ENCODE measurements around the gene IL1RAPL1.

IL1RAPL1 gene

DNA sequence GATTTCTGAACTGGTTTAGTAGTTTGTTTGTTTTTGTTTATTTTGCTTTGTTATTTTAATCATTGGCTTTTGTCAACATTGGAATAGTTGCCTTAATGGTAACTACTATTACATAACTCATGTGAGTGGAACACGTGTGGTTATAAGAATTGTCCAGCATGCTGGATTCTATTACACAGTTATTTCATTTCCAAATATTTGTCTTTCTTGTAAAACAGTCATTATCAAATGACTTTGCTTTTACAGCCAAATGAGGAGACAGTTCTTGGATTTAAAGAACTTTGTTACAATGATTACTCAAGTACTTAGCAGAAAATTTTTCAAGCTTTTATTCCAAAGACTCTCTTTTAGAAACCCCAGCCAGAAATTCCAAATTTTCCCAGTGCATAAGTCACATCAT lies 1112.0 kb downstream of the IL1RAPL1 start:
- DNase-seq: no peak
- Histone ChIP-seq H3K36me3 (no peaks in the 10 kb centered on the region), H3K27me3 (no peaks in the 10 kb centered on the region), H3K4me1 (no peaks in the 10 kb centered on the region), H3K4me3 (ENCODE audit: low read depth, low read length) (no peak overlapping the region), H3K9me3 (no peaks in the 10 kb centered on the region)
- TF ChIP-seq, protein P1, sequence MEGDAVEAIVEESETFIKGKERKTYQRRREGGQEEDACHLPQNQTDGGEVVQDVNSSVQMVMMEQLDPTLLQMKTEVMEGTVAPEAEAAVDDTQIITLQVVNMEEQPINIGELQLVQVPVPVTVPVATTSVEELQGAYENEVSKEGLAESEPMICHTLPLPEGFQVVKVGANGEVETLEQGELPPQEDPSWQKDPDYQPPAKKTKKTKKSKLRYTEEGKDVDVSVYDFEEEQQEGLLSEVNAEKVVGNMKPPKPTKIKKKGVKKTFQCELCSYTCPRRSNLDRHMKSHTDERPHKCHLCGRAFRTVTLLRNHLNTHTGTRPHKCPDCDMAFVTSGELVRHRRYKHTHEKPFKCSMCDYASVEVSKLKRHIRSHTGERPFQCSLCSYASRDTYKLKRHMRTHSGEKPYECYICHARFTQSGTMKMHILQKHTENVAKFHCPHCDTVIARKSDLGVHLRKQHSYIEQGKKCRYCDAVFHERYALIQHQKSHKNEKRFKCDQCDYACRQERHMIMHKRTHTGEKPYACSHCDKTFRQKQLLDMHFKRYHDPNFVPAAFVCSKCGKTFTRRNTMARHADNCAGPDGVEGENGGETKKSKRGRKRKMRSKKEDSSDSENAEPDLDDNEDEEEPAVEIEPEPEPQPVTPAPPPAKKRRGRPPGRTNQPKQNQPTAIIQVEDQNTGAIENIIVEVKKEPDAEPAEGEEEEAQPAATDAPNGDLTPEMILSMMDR (IDR thresholded peaks at IDR 0.05; ENCODE audit: low read depth, low read length): no peak

DNA sequence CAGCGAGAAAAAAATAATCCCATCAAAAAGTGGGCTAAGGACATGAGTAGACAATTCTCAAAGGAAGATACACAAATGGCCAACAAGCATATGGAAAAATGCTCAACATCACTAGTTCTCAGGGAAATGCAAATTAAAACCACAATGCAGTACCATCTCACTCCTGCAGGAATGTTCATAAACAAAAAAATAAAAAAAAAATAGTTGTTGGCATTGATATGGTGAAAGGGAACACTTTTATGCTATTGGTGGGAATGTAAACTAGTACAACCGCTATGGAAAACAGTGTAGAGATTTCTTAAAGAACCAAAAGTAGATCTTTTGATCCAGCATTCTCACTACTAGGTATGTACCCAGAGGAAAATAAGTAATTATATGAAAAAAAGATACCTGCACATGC lies 1119.8 kb downstream of the IL1RAPL1 start:
- no peak for DNase-seq
- no peaks in the 10 kb centered on the region for H3K27me3 ChIP-seq
- TF ChIP-seq, protein P1 (IDR thresholded peaks at IDR 0.05; ENCODE audit: low read depth, low read length): no peak
- no peak overlapping the region for H3K4me3 ChIP-seq (ENCODE audit: low read depth, low read length)
- H3K9me3 ChIP-seq: no peaks in the 10 kb centered on the region
- H3K4me1 ChIP-seq: no peaks in the 10 kb centered on the region
- H3K36me3 ChIP-seq: no peaks in the 10 kb centered on the region

DNA sequence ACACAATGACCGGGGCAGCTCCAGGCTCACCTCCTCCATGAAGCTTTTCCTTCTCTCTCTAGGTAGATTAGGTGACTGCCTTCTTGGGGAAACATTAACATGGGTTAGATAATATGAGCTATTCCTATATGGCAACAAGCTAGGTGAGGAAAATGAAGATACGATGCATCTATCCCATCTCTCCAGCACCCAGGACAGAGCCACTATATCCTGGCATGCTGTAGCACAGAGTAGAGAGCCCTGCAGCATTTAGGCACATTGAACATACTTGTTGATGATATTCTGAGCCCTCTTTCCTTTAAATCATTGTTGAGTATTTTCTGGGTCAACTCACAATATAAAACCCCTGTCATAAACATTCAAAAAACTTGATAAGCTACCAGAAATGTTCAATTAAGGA lies 1133.9 kb downstream of the IL1RAPL1 start:
- Histone ChIP-seq H3K27me3 (no peaks in the 10 kb centered on the region), H3K9me3 (no peaks in the 10 kb centered on the region), H3K4me3 (ENCODE audit: low read depth, low read length) (no peak overlapping the region), H3K4me1 (no peaks in the 10 kb centered on the region), H3K36me3 (no peaks in the 10 kb centered on the region)
- TF ChIP-seq, protein P1 (IDR thresholded peaks at IDR 0.05; ENCODE audit: low read depth, low read length): no peak
- DNase-seq: no peak

DNA sequence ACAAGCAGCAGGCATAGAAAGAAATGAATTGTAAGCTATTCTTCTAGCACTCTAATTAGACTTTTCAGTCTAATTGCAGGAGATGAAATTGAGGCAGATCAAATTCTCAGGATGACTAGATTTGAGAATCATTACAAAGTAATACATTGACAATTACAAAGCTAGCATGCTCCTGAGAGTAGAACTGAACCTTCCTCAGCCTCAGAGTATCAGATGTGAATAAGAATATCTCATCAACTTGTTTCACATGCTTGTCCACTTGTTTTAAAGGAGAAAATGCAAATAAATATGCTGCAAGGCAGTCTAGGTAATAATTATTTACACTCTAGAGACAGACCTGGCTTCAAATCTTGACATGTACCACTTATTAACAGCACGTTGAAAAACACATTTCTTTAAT lies 1137.1 kb downstream of the IL1RAPL1 start:
- no peak for DNase-seq
- TF ChIP-seq, protein P1 (IDR thresholded peaks at IDR 0.05; ENCODE audit: low read depth, low read length): no peak
- Histone ChIP-seq H3K36me3 (no peaks in the 10 kb centered on the region), H3K4me1 (no peaks in the 10 kb centered on the region), H3K9me3 (no peaks in the 10 kb centered on the region), H3K27me3 (no peaks in the 10 kb centered on the region), H3K4me3 (ENCODE audit: low read depth, low read length) (no peak overlapping the region)

DNA sequence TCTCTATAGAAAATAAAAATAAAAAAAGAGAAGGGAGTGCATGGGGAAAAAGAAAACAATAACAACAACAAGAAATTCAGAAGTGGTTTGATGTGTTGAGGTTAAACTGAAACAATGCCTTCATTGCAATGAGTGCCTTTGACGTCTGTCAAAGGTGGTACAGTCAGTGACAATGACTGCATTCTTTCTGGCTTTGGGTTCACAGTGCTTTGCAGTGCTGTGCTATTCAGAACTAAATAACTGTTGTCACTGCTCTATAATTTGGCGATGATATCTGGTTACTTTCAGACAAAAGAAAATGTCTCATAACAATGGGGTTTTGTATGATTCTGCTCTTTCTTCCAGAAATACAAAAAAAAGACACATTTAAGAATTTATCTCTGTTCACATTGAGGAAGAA lies 1139.6 kb downstream of the IL1RAPL1 start:
- no peaks in the 10 kb centered on the region for H3K36me3 ChIP-seq
- DNase-seq: no peak
- TF ChIP-seq, protein P1 (IDR thresholded peaks at IDR 0.05; ENCODE audit: low read depth, low read length): no peak
- H3K4me3 ChIP-seq (ENCODE audit: low read depth, low read length): no peak overlapping the region
- H3K27me3 ChIP-seq: no peaks in the 10 kb centered on the region
- H3K4me1 ChIP-seq: no peaks in the 10 kb centered on the region
- H3K9me3 ChIP-seq: no peaks in the 10 kb centered on the region

DNA sequence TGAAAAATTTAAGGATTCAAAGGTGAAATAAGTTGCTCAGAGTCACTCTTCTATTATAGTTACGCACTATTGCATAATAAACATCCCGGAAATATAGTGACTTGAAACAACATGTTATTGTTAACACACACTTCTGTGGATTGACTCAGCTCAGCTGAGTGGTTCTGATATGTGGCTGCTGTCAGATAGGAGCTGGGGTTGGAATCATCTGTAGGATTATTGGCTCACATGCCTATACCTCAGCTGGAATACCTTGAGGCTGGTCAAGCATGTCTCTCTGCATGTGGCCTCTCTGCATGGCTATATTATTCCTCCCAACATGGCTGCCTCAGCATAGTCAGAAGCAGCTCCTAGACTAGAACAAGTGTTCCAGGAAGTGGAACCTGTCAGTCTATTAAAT lies 1141.4 kb downstream of the IL1RAPL1 start:
- no peak for DNase-seq
- Histone ChIP-seq H3K36me3 (no peaks in the 10 kb centered on the region), H3K27me3 (no peaks in the 10 kb centered on the region), H3K4me1 (no peaks in the 10 kb centered on the region), H3K9me3 (no peaks in the 10 kb centered on the region), H3K4me3 (ENCODE audit: low read depth, low read length) (no peak overlapping the region)
- TF ChIP-seq, protein P1 (IDR thresholded peaks at IDR 0.05; ENCODE audit: low read depth, low read length): no peak
